Astrocyte (in vitro differentiated cells and primary cell): ENCODE results near the gene CLDN3. TPM values are rescaled to one million over a fixed set of nuclear protein-coding genes. Genes with fewer than 3 reads are reported as not detected.

Experiments used
- DNase-seq: peaks from one replicate; pipeline ENCODE4 v3.0.0-alpha.2; 2010; ENCODE audit warnings: low read depth
- FAIRE-seq: peaks from 2 replicates; lab custom pipeline; 2011; peaks lifted over from hg19 to GRCh38; lab: Jason Lieb, UNC
- H2AFZ ChIP-seq: 2 replicates; pipeline ENCODE4 v1.6.0; 2012; ENCODE audit warnings: low read depth, low read length, inconsistent platforms
- H3K27ac ChIP-seq: 2 replicates; pipeline ENCODE4 v1.5.1; 2011; ENCODE audit warnings: low read depth, low read length, inconsistent platforms
- H3K27me3 ChIP-seq: 2 replicates; pipeline ENCODE4 v1.6.0; 2011; ENCODE audit warnings: low read length, inconsistent platforms; ENCODE audit not compliant: insufficient read depth
- H3K36me3 ChIP-seq: 2 replicates; pipeline ENCODE4 v1.5.1; 2011; ENCODE audit warnings: low read length, inconsistent platforms; ENCODE audit not compliant: insufficient read depth
- H3K4me1 ChIP-seq: 2 replicates; pipeline ENCODE4 v1.5.1; 2011; ENCODE audit warnings: low read length, inconsistent platforms; ENCODE audit not compliant: insufficient read depth
- H3K4me2 ChIP-seq: 2 replicates; pipeline ENCODE4 v1.6.0; 2012; ENCODE audit warnings: low read length, inconsistent platforms
- H3K4me3 ChIP-seq: 2 replicates; pipeline ENCODE4 v1.5.1; 2011; ENCODE audit warnings: low read depth, mild to moderate bottlenecking, low read length, inconsistent platforms; ENCODE audit not compliant: insufficient read depth
- H3K79me2 ChIP-seq: 2 replicates; pipeline ENCODE4 v1.6.0; 2012; ENCODE audit warnings: mild to moderate bottlenecking, low read length, inconsistent platforms; ENCODE audit not compliant: insufficient read depth
- H3K9ac ChIP-seq: 2 replicates; pipeline ENCODE4 v1.6.0; 2012; ENCODE audit warnings: mild to moderate bottlenecking, low read length, inconsistent platforms
- H3K9me3 ChIP-seq: 2 replicates; pipeline ENCODE4 v1.5.1; 2012; ENCODE audit warnings: low read depth, mild to moderate bottlenecking, low read length, inconsistent platforms; ENCODE audit not compliant: insufficient read depth
- H4K20me1 ChIP-seq: 2 replicates; pipeline ENCODE4 v1.6.0; 2012; ENCODE audit warnings: low read length, inconsistent platforms; ENCODE audit not compliant: insufficient read depth
- H3K27ac Mint-ChIP-seq: one replicate; pipeline ENCODE4 v1.8.0; 2021; ENCODE audit warnings: mild to moderate bottlenecking, mixed read lengths; ENCODE audit not compliant: unreplicated experiment
- H3K27me3 Mint-ChIP-seq: one replicate; pipeline ENCODE4 v1.8.0; 2021; ENCODE audit warnings: low read depth, mixed read lengths; ENCODE audit not compliant: unreplicated experiment
- H3K36me3 Mint-ChIP-seq: one replicate; pipeline ENCODE4 v1.8.0; 2021; ENCODE audit warnings: low read depth, mixed read lengths; ENCODE audit not compliant: unreplicated experiment
- H3K4me1 Mint-ChIP-seq: one replicate; pipeline ENCODE4 v1.8.0; 2021; ENCODE audit warnings: low read depth, mixed read lengths; ENCODE audit not compliant: unreplicated experiment
- H3K4me3 Mint-ChIP-seq: one replicate; pipeline ENCODE4 v1.8.0; 2021; ENCODE audit warnings: mild to moderate bottlenecking, moderate library complexity, mixed read lengths; ENCODE audit not compliant: unreplicated experiment
- H3K9me3 Mint-ChIP-seq: one replicate; pipeline ENCODE4 v1.8.0; 2021; ENCODE audit warnings: mild to moderate bottlenecking, mixed read lengths; ENCODE audit not compliant: unreplicated experiment
- CTCF ChIP-seq: IDR thresholded peaks from 2 replicates; pipeline ENCODE4 v1.5.1; 2011; ENCODE audit warnings: low read depth, mild to moderate bottlenecking, inconsistent platforms, low read length, moderate library complexity; ENCODE audit not compliant: insufficient read depth
- EZH2 ChIP-seq: IDR thresholded peaks from 2 replicates; pipeline ENCODE4 v1.6.1; 2012; ENCODE audit warnings: mild to moderate bottlenecking, low read length, inconsistent platforms; ENCODE audit not compliant: insufficient read depth
- total RNA-seq: library from RNA; stranded (reverse); gene quantifications from 2 replicates; pipeline ENCODE4 v1.2.1, GENCODE V29; 2021

CLDN3 gene
- total RNA-seq, 1 donor from 2014 or later, result 0.68 TPM

GRCh38 chr7:73740212-73740611 is 29.9 kb downstream of the CLDN3 start:
- H2AFZ ChIP-seq, result no peak overlapping the region
- H3K9ac ChIP-seq, result no peak overlapping the region
- no peak overlapping the region for H3K4me3 ChIP-seq
- TF ChIP-seq EZH2 (no peak), CTCF (no peak)
- H3K9me3 ChIP-seq, result no peaks in the 10 kb centered on the region
- H3K27ac ChIP-seq, result no peak overlapping the region
- Mint-ChIP-seq H3K4me1 (peaks cover 5% of the 10 kb centered on the region), H3K4me3 (no peak overlapping the region), H3K27ac (no peak overlapping the region), H3K27me3 (peaks cover 9% of the 10 kb centered on the region), H3K9me3 (no peaks in the 10 kb centered on the region), H3K36me3 (peaks cover 3% of the 10 kb centered on the region)
- peaks cover 8% of the 10 kb centered on the region for H4K20me1 ChIP-seq
- peaks cover 16% of the 10 kb centered on the region for H3K4me1 ChIP-seq
- no peaks in the 10 kb centered on the region for H3K36me3 ChIP-seq
- FAIRE-seq, result no peak
- DNase-seq, result no peak
- H3K27me3 ChIP-seq, result no peaks in the 10 kb centered on the region
- H3K79me2 ChIP-seq, result peaks cover 7% of the 10 kb centered on the region
- no peak overlapping the region for H3K4me2 ChIP-seq

- Histone ChIP-seq H3K27ac (peak overlapping the region; percentile 52), H3K27me3 (no peaks in the 10 kb centered on the region), H3K4me3 (peak overlapping the region; percentile 88), H3K4me1 (peaks cover 16% of the 10 kb centered on the region), H4K20me1 (peaks cover 8% of the 10 kb centered on the region), H3K79me2 (peaks cover 7% of the 10 kb centered on the region), H3K9me3 (no peaks in the 10 kb centered on the region), H3K9ac (peak overlapping the region; percentile 89), H2AFZ (peak overlapping the region; percentile 100), H3K4me2 (peak overlapping the region; percentile 98), H3K36me3 (no peaks in the 10 kb centered on the region)
- Mint-ChIP-seq H3K9me3 (no peaks in the 10 kb centered on the region), H3K27me3 (peaks cover 9% of the 10 kb centered on the region), H3K4me1 (peaks cover 5% of the 10 kb centered on the region), H3K36me3 (peaks cover 3% of the 10 kb centered on the region), H3K4me3 (peak overlapping the region; percentile 92), H3K27ac (peak overlapping the region; percentile 86)
- DNase-seq (no peak), FAIRE-seq (no peak)
- TF ChIP-seq EZH2 (no peak), CTCF (no peak)
These were observed 30.7 kb downstream of the CLDN3 start for GRCh38 chr7:73739387-73739767.

GRCh38 chr7:73738612-73739386 is 31.3 kb downstream of the CLDN3 start, which contains the start of gene ABHD11:
Gene ABHD11, minus strand, starts transcription at chr7:73738802. Its CDS starts 32 bp downstream, at chr7:73738770.
- peak within 1 kb of the TSS; percentile 88 for H3K4me3 ChIP-seq
- H3K4me2 ChIP-seq, result peak within 1 kb of the TSS; percentile 98
- peak within 1 kb of the TSS; percentile 92 for H3K4me3 Mint-ChIP-seq
- peaks cover 1% of the 10 kb centered on the region for H3K36me3 Mint-ChIP-seq
- no peaks in the 10 kb centered on the region for H3K36me3 ChIP-seq
- FAIRE-seq, result no peak
- peaks cover 5% of the 10 kb centered on the region for H3K4me1 Mint-ChIP-seq
- TF ChIP-seq CTCF, result no peak
- TF ChIP-seq EZH2, result no peak
- no peaks in the 10 kb centered on the region for H3K9me3 ChIP-seq
- peak within 1 kb of the TSS; percentile 87 for H3K27ac Mint-ChIP-seq
- peaks cover 16% of the 10 kb centered on the region for H3K4me1 ChIP-seq
- H3K9ac ChIP-seq, result peak within 1 kb of the TSS; percentile 89
- DNase-seq, result peak; percentile 82
- H3K27me3 ChIP-seq, result no peaks in the 10 kb centered on the region
- peaks cover 8% of the 10 kb centered on the region for H4K20me1 ChIP-seq
- H3K27ac ChIP-seq, result peak within 1 kb of the TSS; percentile 62
- H2AFZ ChIP-seq, result peak within 1 kb of the TSS; percentile 100
- H3K79me2 ChIP-seq, result peaks cover 7% of the 10 kb centered on the region
- peaks cover 6% of the 10 kb centered on the region for H3K27me3 Mint-ChIP-seq
- no peaks in the 10 kb centered on the region for H3K9me3 Mint-ChIP-seq
